Measurements from ENCODE around the gene CWF19L2.
"Not testable (repeated sequence)": the region's sequence is repeated elsewhere in the genome, so short reads cannot be mapped to it uniquely, and the experiment has no call there.

CWF19L2 gene

DNA sequence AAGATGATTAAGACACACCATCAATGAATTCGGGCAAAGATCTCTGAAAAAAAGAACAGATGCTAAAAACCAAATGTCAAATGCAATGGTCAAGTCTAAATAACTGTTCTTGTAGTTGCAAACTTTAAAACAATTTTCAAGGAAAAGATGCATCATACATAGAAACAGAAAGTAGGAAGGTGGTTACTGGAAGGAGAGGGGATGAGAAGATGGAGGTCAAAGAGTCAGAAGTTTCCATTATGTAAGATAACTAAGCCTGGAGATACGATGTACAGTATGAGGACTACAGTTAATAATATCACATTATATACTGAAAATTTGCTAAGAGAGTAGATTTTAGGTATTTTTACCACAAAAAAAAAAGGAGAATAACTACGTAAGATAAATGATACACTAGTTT lies 27.1 kb downstream of the CWF19L2 start:
- DNase-seq: no peak

DNA sequence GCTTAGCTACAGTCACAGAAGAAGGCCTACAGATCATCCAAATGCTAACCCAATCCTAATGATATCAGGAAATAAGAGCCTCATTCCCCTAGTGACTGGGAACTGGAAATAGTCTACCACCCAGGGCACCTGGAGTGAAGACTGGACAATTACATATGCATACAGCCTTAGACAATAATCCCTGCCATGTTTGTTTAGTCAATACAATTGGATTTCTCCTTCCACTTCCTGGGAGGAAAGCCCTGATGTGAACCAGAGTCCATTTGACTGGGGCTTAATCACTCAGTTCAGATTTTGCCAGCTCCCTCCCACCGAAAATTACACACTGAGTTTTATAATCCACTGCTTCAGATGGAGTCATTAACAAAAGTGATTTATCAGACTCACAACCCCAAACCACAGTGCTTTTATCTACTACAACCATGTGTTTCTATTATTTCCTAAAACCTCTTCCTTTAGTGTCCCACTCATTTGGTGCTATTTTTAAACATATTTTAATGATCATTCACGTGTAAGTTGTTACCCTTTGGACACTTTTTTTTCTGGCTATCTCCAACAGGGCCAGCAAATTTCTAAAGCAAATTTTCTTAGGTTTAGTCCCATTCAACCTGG lies 29.9 kb downstream of the CWF19L2 start:
- peak; percentile 79 for DNase-seq

DNA sequence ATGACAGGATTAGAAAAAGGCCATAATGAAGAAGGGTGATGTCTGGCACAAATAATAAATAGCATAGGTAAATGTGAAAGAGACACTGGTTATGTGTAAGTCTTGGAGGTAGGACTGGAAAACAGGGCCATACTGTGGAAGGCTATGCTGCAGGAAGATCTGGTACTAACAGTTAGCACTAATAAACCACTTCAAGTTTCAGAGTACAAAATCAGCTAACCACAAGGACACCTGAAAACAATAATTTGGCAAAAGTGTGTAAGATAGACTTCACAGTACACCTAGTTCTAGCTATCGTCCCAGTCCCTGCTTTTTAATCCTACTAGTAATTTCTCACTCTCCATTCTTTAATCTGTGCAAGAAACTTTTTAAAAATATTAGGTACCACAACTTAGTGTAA lies 44.3 kb downstream of the CWF19L2 start:
- DNase-seq: no peak

DNA sequence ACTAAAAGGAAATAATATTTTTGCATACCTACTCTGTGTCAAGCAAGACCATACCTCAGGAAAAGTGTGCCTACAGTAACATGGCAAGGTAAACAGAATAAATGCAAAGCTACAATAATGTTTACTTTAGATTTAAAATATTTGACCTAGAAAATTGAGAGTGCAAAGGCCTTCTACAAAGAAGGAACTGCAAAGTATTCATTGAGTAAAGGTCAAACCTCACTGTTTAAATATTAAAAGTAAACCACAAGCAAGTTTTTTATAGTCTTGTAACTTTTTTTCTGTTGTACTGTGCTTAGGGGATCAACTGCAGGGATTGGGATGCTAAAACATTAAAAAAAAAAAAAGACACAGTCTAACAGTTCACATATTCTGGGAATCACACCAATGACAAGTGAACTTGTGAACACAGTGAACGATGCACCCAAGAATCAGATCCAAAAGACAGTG lies 48.8 kb downstream of the CWF19L2 start:
- DNase-seq: no peak

DNA sequence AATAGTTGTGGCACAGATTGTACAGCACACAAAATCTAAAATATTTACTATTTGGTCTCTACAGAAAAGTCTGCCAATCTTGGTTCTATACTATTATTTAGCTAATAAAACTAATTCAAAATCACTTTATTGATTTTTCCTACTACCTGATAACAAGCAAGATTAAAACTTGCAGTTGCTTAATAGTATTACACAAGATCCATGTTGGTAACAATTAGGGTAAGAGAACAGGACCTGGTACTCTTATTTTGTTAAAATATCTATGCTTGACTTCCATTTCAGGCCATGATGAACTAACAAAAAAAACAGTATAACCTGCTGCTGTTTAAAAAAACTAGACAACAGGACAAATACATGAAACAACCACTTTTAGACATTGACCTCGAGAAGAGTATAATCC lies 52.4 kb downstream of the CWF19L2 start:
- no peak for DNase-seq

DNA sequence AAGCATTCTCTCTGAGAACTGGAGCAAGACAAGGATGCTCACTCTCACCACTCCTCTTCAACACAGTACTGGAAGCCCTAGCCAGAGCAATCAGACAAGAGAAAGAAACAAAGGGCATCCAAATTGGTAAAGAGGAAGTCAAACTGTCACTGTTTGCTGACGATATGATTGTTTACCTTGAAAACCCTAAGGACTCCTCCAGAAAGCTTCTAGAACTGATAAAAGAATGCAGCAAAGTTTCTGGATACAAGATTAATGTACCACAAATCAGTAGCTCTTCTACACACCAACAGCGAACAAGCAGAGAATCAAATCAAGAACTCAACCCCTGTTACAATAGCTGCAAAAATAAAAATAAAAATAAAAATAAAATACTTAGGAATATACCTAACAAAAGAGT lies 56.5 kb downstream of the CWF19L2 start:
- not testable (repeated sequence) for DNase-seq

DNA sequence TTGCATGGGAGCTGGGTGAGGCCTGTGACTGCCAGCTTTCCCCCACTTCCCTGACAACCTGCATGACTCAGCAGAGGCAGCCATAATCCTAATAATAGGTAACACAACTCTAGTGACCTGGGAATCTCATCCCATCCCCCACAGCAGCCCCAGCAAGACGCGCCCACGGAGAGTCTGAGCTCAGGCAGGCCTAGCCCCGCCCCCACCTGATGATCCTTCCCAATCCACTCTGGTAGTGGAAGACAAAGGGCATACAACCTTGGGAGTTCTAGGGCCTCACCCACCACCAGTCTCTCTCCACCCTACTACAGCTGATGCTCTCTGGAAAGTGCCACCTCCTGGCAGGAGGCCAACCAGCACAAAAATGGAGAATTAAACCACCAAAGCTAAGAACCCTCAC lies 60.3 kb downstream of the CWF19L2 start:
- no peak for DNase-seq

DNA sequence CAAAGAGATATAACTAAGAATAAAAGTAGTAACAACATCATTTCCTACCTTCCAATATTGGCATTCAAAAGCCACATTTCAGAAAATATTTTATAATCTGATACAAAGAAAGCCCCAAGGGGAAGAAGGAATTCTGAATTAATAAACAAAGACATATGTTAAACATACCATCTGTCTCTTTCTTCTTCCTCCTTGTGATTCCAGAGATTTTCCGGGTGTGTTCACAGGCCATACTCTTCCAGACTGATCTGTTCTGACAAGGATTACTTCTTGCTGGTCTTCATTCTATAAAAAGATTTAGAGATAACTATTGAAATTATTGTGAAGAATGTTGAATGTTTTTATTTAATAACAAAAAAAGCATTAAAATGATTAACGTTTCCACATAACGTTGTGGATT lies 65.0 kb downstream of the CWF19L2 start:
- DNase-seq: no peak

DNA sequence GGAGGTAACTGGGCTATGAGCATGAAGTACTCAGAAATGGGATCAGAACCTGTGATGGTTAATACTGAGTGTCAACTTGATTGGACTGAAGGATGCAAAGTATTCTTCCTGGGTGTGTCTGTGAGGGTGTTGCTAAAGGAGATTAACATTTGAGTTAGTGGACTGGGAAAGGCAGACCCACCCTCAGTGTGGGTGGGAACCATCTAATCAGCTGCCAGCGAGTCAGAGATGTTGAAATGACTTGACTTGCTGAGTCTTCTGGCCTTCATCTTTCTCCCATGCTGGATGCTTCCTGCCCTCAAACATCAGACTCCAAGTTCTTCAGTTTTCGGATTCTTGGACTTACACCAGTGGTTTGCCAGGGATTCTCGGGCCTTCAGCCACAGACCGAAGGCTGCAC lies 66.9 kb downstream of the CWF19L2 start:
- not testable (repeated sequence) for DNase-seq

DNA sequence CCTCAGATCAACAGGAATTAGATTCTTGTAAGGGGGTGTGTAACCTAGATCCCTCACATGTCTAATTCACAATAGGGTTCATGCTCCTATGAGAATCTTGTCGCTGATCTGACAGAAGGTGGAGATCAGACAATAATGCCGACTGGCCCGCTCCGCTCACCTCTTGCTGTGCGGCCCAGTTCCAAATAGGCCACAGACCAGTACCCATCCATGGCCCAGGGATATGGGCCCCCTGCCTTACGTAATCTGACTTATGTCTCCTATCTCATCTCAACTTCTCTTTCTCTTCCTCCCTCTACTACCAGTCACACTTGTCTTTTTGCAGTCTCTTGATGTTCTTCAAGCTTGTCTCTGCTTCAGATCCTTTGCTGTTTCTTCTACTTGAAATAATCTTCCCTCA lies 70.0 kb downstream of the CWF19L2 start:
- DNase-seq: no peak

DNA sequence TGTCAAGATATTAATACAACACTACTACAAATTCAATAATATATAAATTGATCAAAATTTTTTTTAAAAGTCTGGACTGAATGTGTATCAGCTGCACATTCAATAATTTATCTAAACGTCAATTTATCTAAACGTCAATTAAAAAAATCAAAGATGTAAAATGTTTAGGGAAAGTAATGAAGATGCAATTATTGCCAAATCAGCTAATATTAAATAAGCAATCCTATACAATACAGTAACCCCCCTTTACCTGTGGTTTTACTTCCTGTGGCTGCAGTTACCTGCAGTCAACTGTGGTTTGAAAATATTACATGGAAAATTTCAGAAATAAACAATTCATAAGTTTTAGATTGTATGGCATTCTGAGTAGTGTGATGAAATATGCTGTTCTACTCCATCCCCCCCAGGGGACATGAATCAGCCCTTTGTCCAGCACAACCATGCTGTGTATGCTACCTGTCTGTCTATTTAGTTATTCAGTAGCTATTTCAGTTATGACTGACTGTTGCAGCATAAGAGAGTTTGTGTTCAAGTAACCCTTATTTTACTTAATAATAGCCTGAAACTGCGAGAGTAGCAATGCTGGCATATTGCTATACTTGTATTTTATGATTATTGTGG lies 72.2 kb downstream of the CWF19L2 start:
- no peak for DNase-seq

DNA sequence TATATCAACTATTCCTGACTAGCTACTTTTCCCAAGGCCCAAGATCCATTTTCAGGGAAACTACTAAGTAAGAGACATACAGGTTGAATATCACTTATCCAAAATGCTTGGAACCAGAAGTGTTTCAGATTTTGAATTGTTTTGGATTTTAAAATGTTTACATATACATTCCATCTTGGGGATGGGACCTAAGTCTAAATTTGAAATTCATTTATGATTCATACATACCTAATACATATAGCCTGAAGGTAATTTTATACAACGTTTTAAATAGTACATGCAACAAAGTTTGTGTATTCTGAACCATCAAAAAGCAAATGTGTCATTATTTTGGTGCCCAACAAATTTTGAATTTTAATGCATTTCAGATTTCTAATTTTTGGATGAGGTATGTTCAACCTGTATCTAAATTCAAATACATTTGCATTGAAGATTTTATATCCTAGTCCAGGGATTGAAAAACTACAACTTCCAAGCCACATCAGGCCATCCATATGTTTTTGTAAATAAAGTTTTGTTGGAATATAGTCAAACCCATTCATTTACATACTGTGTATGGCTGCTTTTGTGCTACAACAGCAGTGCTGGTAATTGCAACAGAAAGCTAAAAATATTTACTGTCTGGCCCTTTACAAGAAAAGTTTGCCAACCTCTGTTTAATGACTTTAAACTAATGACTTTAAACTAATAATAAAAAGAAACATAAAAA lies 73.3 kb downstream of the CWF19L2 start:
- DNase-seq: no peak

DNA sequence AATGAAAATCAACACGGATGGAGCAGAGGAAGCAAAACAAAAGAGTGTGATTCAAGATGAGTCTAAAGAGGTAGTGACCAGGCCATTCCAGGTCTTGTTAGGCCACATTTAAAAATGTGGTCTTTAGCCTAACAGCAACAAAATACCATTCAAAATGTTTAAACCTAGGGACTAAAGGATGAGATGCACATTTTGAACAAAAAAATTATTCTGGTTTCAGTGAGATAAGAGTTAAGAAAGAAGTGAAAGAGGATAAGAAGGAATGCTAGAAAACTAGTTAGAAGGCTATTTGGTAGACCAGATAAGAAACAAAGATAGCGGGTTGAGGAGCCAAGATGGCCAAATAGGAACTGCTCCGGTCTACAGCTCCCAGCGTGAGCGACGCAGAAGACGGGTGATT lies 85.2 kb downstream of the CWF19L2 start:
- no peak for DNase-seq

DNA sequence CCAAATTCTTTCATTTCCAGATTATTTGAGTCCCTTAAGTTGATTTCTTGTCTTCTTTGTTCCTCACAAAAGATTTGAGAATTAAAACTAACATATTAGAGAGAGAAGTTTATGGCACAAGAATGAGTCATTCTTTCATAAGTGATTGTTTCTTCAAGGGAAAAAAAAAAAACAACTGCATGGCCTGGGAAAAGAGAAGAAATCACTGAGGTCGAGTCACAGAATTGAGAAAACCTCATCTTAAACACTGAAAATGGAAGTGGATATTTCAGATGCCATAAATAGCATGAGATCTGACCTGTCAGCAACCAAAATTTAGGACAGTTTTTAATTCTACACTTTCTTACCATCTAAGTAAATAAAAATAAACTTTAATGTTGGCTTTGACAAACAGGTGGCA lies 87.2 kb downstream of the CWF19L2 start:
- no peak for DNase-seq

DNA sequence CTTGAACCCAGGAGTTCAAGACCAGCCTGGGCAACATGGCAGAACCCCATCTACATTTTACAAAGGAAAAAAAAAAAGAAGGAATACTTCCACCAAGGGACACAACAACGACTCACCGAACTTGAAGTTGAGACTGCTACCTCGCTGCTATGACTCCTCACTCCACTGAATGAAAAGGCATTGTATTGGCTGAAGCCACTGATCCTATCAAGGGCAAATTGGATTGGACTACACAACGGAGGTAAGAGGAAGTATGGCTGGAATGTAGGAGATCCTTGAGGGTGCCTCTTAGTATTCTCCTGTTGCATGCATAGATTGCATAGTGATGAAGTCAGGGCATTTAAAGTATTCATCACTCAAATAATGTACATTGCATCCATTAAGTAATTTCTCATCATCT lies 97.9 kb downstream of the CWF19L2 start:
- DNase-seq: no peak

DNA sequence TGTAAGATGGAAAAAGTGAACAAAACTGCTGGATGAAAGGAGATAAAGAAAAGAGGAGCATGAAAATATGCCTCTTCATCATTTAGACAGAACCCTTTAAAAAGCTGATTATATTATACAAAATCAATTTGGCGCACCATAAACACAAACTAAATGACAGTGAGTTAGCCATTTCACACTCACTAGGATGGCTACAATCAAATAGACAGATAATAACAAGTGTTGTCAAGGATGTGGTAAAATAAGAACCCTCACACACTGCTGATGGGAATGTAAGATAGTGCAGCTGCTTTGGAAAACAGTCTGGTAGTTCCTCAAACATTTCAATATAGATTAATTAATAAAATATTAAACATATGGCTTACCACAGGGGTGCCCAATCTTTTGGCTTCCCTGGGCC lies 99.7 kb downstream of the CWF19L2 start:
- DNase-seq: no peak

DNA sequence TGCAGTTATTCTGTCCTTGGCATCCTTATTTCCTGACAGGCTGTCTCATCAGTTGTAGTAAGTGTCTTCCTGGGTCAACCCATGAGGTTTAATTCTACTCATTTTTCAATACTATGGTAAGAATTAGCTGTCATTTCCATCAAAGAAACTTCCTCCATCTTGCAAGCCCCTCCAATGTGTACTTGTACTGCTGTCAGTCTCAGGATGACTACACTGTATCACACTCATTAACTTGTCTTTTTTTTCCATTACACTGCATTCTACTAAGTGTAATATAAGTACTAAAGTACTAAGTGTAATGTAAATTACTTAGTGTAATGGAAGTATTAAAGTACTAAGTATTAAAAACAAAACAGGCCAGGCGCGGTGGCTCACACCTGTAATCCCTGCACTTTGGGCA lies 102.8 kb downstream of the CWF19L2 start:
- DNase-seq: no peak

DNA sequence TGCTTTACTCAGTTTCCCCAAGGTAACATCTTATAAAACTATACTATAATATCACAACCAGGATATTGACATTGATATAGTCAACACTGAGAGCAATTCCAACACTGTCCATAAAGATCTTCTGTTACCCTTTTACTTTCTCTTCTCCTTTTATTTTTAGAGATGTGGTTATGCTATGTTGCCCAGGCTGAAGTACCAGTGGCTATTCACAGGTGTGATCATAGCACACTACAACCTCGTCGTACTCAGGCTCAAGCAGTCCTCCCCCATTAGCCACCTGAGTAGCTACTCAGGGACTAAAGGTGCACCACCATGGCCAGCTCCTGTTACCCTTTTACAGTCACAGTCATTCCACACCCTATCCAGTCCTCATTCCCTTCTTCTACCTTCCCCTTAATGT lies 119.7 kb downstream of the CWF19L2 start:
- no peak for DNase-seq

DNA sequence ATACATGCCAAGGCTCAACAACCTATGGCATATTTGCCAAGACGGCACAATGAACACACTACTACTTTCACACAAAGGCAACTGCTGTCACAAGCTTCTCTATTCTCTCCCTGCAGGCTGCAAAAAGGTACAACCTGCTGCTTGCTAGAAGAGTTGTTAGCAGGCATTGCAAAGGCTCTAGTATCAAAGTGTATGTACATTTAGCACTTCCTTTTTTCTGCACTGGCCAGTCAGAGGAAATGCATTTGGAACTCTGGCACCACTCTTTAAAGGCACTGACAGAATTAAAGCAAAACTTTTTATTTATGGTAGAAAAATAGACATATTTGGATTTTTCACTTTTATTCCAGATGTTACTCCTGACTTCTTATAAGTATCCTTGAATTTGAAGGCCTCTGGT lies 125.9 kb downstream of the CWF19L2 start:
- no peak for DNase-seq

DNA sequence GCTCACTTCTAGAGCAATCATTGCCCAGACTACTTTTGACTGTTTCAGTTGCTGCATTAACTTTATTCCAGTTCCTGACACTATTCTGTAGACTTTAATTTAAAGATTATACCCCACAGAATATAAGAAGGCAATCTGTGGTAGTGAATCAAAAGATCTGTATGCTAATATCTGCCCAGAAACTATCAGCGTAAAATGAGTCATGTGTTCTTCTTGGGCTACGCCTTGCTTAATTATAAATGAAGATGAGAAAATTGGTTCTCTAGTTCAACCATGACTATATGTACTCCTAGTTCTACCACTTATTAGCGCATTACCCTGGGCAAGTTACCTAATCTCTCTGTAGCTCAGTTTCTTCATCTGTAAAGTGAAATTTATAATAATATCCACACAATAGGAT lies 128.5 kb downstream of the CWF19L2 start:
- DNase-seq: no peak

DNA sequence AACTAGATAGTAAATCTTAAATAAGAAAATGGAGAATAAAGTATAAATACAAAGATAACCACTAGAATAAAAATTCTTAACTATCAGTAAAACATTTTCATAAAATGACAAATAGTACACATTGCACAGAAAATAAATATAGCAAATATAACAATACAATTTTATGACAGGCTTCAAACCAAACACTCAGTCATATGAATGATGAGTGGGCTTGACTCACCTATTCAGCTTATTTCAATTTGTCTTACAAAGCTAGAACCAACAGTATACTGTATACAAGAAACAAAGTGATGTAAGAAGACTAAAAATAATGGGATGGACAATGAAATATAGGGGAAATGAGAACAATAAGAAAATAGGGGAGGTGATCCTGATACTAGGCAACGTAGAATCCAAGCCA lies 141.2 kb downstream of the CWF19L2 start:
- DNase-seq: no peak

DNA sequence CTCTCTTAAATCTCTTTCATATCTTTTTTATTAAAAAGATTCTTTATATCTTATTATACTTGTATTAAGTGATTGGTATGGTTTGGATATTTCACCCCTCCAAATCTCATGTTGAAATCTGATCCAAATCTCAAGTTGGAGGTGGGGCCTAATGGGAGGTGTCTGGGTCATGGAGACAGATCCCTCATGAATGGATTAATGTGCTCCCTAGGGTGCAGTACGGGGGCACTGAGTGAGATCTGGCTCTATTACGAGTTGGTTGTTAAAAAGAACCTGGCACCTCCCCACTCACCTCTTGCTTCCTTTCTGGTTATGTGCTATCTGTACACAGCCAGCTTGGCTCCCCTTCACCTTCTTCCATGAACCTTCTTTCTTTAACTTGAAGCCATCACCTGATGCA lies 149.6 kb downstream of the CWF19L2 start:
- DNase-seq: no peak

DNA sequence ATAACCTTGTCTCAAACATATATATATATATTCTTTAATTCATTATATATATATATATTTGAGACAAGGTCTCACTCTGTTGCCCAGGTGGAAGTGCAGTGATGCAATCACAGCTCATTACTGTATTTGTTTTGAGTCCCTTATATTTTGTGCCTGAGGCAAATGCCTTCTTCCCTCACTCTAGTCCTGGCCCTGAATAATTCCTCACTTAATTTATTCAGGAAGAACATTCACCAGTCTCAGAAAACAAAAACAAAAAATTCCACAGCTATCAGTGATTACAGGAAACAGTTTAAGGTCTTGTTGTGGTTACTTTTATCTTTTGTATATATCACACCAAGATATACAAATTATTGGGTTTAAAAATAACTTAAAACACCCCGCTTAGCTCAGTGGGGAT lies 155.7 kb downstream of the CWF19L2 start:
- peak; percentile 46 for DNase-seq

DNA sequence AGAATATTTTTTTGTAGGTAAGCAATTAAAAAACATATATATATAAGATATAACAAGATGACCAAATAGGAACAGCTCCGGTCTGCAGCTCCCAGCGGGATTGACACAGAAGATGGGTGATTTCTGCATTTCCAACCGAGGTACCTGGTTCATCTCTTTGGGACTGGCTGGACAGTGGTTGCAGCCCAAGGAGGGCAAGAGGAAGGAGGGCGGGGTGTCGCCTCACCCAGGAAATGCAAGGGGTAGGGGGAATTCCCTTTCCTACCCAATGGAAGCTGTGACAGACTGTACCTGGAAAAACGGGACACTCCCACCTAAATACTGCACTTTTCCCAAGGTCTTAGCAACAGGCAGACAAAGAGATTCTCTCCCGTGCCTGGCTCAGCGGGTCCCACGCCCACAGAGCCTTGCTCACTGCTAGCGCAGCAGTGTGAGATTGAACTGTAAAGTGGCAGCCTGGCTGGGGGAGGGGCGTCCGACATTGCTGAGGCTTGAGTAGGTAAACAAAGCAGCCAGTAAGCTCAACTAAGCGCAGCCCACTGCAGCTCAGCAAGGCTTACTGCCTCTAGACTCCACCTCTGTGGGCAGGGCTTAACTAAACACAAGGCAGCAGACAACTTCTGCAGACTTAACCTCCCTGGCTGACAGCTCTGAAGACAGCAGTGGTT lies 163.8 kb downstream of the CWF19L2 start:
- DNase-seq: no peak

All from NCI-H146 (cell line).